CD4-positive, alpha-beta T cell (primary cell): ENCODE results near the gene CPNE1. TPM values are rescaled to one million over a fixed set of nuclear protein-coding genes. Genes with fewer than 3 reads are reported as not detected.

Experiments
- ATAC-seq: fragments of 200-7000 bp; cut with Tn5 transposase; one replicate; pipeline ENCODE4 v1.10.0; 2022; ENCODE audit warnings: mild to moderate bottlenecking; ENCODE audit not compliant: poor library complexity
- CTCF ChIA-PET: fragments of 350-600 bp; sonication (Branson Sonifier 250); formaldehyde crosslinking; loops from one replicate; lab custom pipeline; 2021; ENCODE audit warnings: antibody characterized with exemption, inconsistent platforms; lab: Charles Lee
- POLR2A ChIA-PET: fragments of 350-600 bp; sonication (Branson Sonifier 250); formaldehyde crosslinking; loops from one replicate; lab custom pipeline; 2021; ENCODE audit warnings: antibody characterized with exemption, inconsistent platforms; lab: Charles Lee
- DNase-seq, 14 experiments: peaks; one replicate each; pipeline ENCODE4 v3.0.0-alpha.2; 2013 to 2020; ENCODE audit warnings: mixed read lengths in 2 of 14
- H3K27ac ChIP-seq, 2 donors: one replicate each; pipeline versions ENCODE4 v1.5.1 to v1.7.0; 2013; ENCODE audit warnings: low read length in 2 of 2, low read depth in 1 of 2, mild to moderate bottlenecking in 1 of 2
- H3K27me3 ChIP-seq, 2 experiments: 1 replicate in 1 of 2; 2 replicates in 1 of 2; pipeline versions ENCODE4 v1.6.1 to v1.7.0; 2013; ENCODE audit warnings: low read length in 2 of 2, control low read depth in 1 of 2, mild to moderate bottlenecking in 1 of 2, moderate library complexity in 1 of 2; ENCODE audit not compliant: insufficient read depth in 2 of 2, control insufficient read depth in 1 of 2
- H3K36me3 ChIP-seq: one replicate; pipeline ENCODE4 v1.6.1; 2013; ENCODE audit warnings: low read length, control low read depth; ENCODE audit not compliant: insufficient read depth
- H3K4me1 ChIP-seq: one replicate; pipeline ENCODE4 v1.6.1; 2013; ENCODE audit warnings: low read length, control low read depth; ENCODE audit not compliant: insufficient read depth
- H3K4me3 ChIP-seq: one replicate; pipeline ENCODE4 v1.5.1; 2013; ENCODE audit warnings: mild to moderate bottlenecking, low read length, moderate library complexity
- H3K9me3 ChIP-seq, 2 experiments: 1 replicate in 1 of 2; 2 replicates in 1 of 2; pipeline versions ENCODE4 v1.6.1 to v1.7.0; 2013; ENCODE audit warnings: low read length in 2 of 2, mild to moderate bottlenecking in 2 of 2, control low read depth in 1 of 2, moderate library complexity in 1 of 2; ENCODE audit not compliant: control insufficient read depth in 1 of 2, insufficient read depth in 1 of 2
- H3K27ac Mint-ChIP-seq: one replicate; pipeline ENCODE4 v1.8.0; 2020; ENCODE audit warnings: mixed read lengths
- H3K27me3 Mint-ChIP-seq: one replicate; pipeline ENCODE4 v1.8.0; 2021; ENCODE audit warnings: mixed read lengths
- H3K36me3 Mint-ChIP-seq: one replicate; pipeline ENCODE4 v1.8.0; 2021; ENCODE audit warnings: low read depth, mixed read lengths
- H3K4me1 Mint-ChIP-seq: one replicate; pipeline ENCODE4 v1.8.0; 2021; ENCODE audit warnings: low read depth, mixed read lengths
- H3K4me3 Mint-ChIP-seq: one replicate; pipeline ENCODE4 v1.8.0; 2020; ENCODE audit warnings: mild to moderate bottlenecking, mixed read lengths
- H3K9me3 Mint-ChIP-seq: one replicate; pipeline ENCODE4 v1.8.0; 2020; ENCODE audit warnings: mixed read lengths
- intact Hi-C, 2 experiments: fragments of 100-400 bp; cut with DNase I in 1 of 2; cut with micrococcal nuclease in 1 of 2; formaldehyde crosslinking; loops; one replicate each; pipeline versions ENCODE4 v1.15.1 to v1.9.0; 2023 to 2025; cut with DNase I, micrococcal nuclease
- total RNA-seq, 174 experiments: library from RNA in 2 of 174; stranded (reverse) in 2 of 174; gene quantifications; one replicate each; pipeline ENCODE4 v1.2.3 and lab custom pipeline; 2021 to 2026
- TF ChIP-seq, protein P1 (sequence below): fragments of 200-600 bp; IDR thresholded peaks from one replicate; pipeline ENCODE4 v1.8.0; 2022; ENCODE audit warnings: antibody characterized with exemption, mild to moderate bottlenecking

Gene CPNE1
- total RNA-seq, 2 experiments from 2014 or later = 146 to 153 TPM

- no peak overlapping the region for H3K4me3 ChIP-seq
- DNase-seq (no peak), ATAC-seq (no peak)
- Mint-ChIP-seq H3K27me3 (no peaks in the 10 kb centered on the region), H3K4me3 (no peak overlapping the region), H3K36me3 (no peaks in the 10 kb centered on the region), H3K9me3 (no peaks in the 10 kb centered on the region), H3K27ac (no peak overlapping the region), H3K4me1 (no peaks in the 10 kb centered on the region)
- peaks cover 7 to 19% of the 10 kb centered on the region in 2 experiments for H3K9me3 ChIP-seq
- ChIA-PET POLR2A (no interaction called here), CTCF (no interaction called here)
- no peak overlapping the region for H3K27ac ChIP-seq
- no peaks in the 10 kb centered on the region for H3K4me1 ChIP-seq
- TF ChIP-seq, protein P1, sequence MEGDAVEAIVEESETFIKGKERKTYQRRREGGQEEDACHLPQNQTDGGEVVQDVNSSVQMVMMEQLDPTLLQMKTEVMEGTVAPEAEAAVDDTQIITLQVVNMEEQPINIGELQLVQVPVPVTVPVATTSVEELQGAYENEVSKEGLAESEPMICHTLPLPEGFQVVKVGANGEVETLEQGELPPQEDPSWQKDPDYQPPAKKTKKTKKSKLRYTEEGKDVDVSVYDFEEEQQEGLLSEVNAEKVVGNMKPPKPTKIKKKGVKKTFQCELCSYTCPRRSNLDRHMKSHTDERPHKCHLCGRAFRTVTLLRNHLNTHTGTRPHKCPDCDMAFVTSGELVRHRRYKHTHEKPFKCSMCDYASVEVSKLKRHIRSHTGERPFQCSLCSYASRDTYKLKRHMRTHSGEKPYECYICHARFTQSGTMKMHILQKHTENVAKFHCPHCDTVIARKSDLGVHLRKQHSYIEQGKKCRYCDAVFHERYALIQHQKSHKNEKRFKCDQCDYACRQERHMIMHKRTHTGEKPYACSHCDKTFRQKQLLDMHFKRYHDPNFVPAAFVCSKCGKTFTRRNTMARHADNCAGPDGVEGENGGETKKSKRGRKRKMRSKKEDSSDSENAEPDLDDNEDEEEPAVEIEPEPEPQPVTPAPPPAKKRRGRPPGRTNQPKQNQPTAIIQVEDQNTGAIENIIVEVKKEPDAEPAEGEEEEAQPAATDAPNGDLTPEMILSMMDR = no peak
- H3K36me3 ChIP-seq = no peaks in the 10 kb centered on the region
- H3K27me3 ChIP-seq = peaks cover 0 to 4% of the 10 kb centered on the region in 2 experiments
- intact Hi-C loops = no loop called here
Observed at GRCh38 chr20:35578469-35578868, 86.2 kb downstream of the CPNE1 start.

DNA sequence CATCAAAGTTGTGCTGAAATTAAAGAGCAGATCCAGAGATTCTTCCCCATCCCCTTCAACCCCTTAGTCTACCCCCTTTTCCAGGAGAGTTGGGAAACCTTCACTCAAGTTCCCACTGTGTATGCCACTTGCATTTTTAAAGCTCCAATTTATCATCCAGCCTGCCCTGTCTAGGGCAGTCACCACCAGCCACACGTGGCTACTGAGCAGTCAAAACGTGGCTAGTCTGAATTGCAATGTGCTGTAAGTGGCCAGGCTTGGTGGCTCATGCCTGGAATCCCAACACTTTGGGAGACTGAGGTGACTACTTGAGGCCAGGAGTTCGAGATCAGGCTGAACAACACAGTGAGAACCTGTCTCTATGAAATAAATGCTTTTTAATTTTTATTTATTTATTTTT is 87.9 kb downstream of the CPNE1 start:
- H3K9me3 ChIP-seq = peaks cover 7 to 20% of the 10 kb centered on the region in 2 experiments
- no peaks in the 10 kb centered on the region for H3K36me3 ChIP-seq
- no peak overlapping the region for H3K4me3 Mint-ChIP-seq
- no peak overlapping the region for H3K27ac ChIP-seq
- H3K27ac Mint-ChIP-seq = no peak overlapping the region
- DNase-seq = no peak
- no peak for ATAC-seq
- no peaks in the 10 kb centered on the region for H3K27me3 Mint-ChIP-seq
- no peak overlapping the region for H3K4me3 ChIP-seq
- intact Hi-C loops = no loop called here
- ChIA-PET POLR2A (no interaction called here), CTCF (no interaction called here)
- peaks cover 4% of the 10 kb centered on the region for H3K36me3 Mint-ChIP-seq
- H3K4me1 ChIP-seq = no peaks in the 10 kb centered on the region
- TF ChIP-seq, protein P1 = no peak
- peaks cover 2% of the 10 kb centered on the region for H3K9me3 Mint-ChIP-seq
- H3K27me3 ChIP-seq = no peaks in the 10 kb centered on the region
- no peaks in the 10 kb centered on the region for H3K4me1 Mint-ChIP-seq

Other genes starting within 250 kb of the CPNE1 start
- gene GDF5, start 226.7 kb downstream of the CPNE1 start, total RNA-seq = not detected
- 10 to 100 TPM; 27.6 to 33.1 TPM for gene CEP250, start 209.3 kb downstream of the CPNE1 start, total RNA-seq
- not detected for gene C20orf173, start 135.2 kb downstream of the CPNE1 start, total RNA-seq
- gene ERGIC3, start 122.8 kb downstream of the CPNE1 start, total RNA-seq = 100 to 1,000 TPM; 144 to 146 TPM
- 10 to 100 TPM; 15.5 to 17.1 TPM for gene SPAG4, start 49.1 kb downstream of the CPNE1 start, total RNA-seq
- gene RBM12, start within 50 bp of the CPNE1 start, total RNA-seq = 10 to 100 TPM; 91.7 to 95.2 TPM
- gene NFS1, start 34.5 kb upstream of the CPNE1 start, total RNA-seq = 10 to 100 TPM; 10.6 to 11.5 TPM
- 10 to 100 TPM; 32.9 to 35.8 TPM for gene ROMO1, start 34.5 kb upstream of the CPNE1 start, total RNA-seq
- gene RBM39, start 77.4 kb upstream of the CPNE1 start, total RNA-seq = 1,000 to 10,000 TPM; 1,057 to 1,091 TPM
- gene PHF20, start 107.1 kb upstream of the CPNE1 start, total RNA-seq = 100 to 1,000 TPM; 119 to 126 TPM